MCF 10A (cell line): ENCODE results near the gene CORO2B. TPM values are rescaled to one million over a fixed set of nuclear protein-coding genes. Genes with fewer than 3 reads are reported as not detected.

Experiments used
- BruUV-seq: library from RNA; stranded (reverse); fragments of 400-500 nt; replicated peaks from 2 replicates; lab custom pipeline; 2021; lab: Mats Ljungman, UMichigan
- CTCF ChIA-PET: fragments of 300-600 bp; sonication (Branson Sonifier 250); formaldehyde crosslinking; extraction: SDS; loops from one replicate; lab custom pipeline; 2021; ENCODE audit warnings: antibody characterized with exemption, inconsistent platforms; lab: Yijun Ruan, JAX
- POLR2A ChIA-PET: fragments of 300-600, 350-650 bp; sonication (Branson Sonifier 250); formaldehyde crosslinking; extraction: SDS; loops from one replicate; lab custom pipeline; 2020; ENCODE audit warnings: antibody characterized with exemption, inconsistent platforms; lab: Yijun Ruan, JAX
- DNase-seq: peaks from one replicate; pipeline ENCODE4 v3.0.0-alpha.2; 2018; ENCODE audit not compliant: unreplicated experiment
- H3K27ac Mint-ChIP-seq: one replicate; pipeline ENCODE4 v1.8.0; 2022; ENCODE audit warnings: mild to moderate bottlenecking, low read depth, mixed read lengths; ENCODE audit not compliant: unreplicated experiment
- H3K27me3 Mint-ChIP-seq: one replicate; pipeline ENCODE4 v1.8.0; 2022; ENCODE audit warnings: mixed read lengths; ENCODE audit not compliant: insufficient read depth, unreplicated experiment
- H3K36me3 Mint-ChIP-seq: one replicate; pipeline ENCODE4 v1.8.0; 2022; ENCODE audit warnings: mild to moderate bottlenecking, moderate library complexity, mixed read lengths; ENCODE audit not compliant: insufficient read depth, unreplicated experiment
- H3K4me1 Mint-ChIP-seq: one replicate; pipeline ENCODE4 v1.8.0; 2022; ENCODE audit warnings: mixed read lengths; ENCODE audit not compliant: insufficient read depth, unreplicated experiment
- H3K4me3 Mint-ChIP-seq: one replicate; pipeline ENCODE4 v1.8.0; 2022; ENCODE audit warnings: mild to moderate bottlenecking, moderate library complexity, mixed read lengths; ENCODE audit not compliant: unreplicated experiment
- H3K9me3 Mint-ChIP-seq: one replicate; pipeline ENCODE4 v1.8.0; 2022; ENCODE audit warnings: mixed read lengths; ENCODE audit not compliant: unreplicated experiment
- intact Hi-C: fragments of 100-400 bp; cut with micrococcal nuclease; formaldehyde crosslinking; loops from 2 replicates; pipeline ENCODE4 v1.14.1; 2022
- total RNA-seq: library from RNA; stranded (reverse); gene quantifications from 2 replicates; pipeline ENCODE4 v1.2.3, GENCODE V29; 2022
- TF ChIP-seq, protein P1 (sequence below): fragments of 200-600 bp; IDR thresholded peaks from one replicate; pipeline ENCODE4 v1.8.0; 2022; ENCODE audit warnings: antibody characterized with exemption, mild to moderate bottlenecking; ENCODE audit not compliant: unreplicated experiment

The CORO2B gene
- total RNA-seq, 1 experiment from 2014 or later, result 0.79 TPM

DNA sequence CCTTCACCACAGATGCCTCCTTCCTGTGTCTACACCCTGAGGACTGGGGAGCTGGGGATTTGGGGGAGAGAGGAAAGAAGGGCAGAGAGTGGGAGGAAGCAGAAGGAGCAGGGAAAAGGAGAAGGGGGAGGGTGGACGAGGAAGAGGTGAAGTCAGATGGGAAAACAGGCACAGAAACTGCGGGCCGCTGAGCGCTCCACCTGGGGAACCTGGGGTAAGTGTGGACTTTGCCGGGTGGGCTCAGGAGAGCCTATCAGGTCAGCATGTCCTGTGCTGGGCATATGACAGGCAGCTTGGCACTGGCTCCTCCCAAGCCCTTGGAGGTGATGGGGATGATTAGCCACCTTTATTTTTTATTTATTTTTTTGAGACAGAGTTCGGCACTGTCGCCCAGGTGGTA, 62.6 kb downstream of the CORO2B start:
- Mint-ChIP-seq H3K36me3 (no peaks in the 10 kb centered on the region), H3K27me3 (no peaks in the 10 kb centered on the region), H3K9me3 (no peaks in the 10 kb centered on the region), H3K27ac (peak overlapping the region; percentile 86), H3K4me3 (peak overlapping the region; percentile 60), H3K4me1 (peaks cover 21% of the 10 kb centered on the region)
- TF ChIP-seq, protein P1, sequence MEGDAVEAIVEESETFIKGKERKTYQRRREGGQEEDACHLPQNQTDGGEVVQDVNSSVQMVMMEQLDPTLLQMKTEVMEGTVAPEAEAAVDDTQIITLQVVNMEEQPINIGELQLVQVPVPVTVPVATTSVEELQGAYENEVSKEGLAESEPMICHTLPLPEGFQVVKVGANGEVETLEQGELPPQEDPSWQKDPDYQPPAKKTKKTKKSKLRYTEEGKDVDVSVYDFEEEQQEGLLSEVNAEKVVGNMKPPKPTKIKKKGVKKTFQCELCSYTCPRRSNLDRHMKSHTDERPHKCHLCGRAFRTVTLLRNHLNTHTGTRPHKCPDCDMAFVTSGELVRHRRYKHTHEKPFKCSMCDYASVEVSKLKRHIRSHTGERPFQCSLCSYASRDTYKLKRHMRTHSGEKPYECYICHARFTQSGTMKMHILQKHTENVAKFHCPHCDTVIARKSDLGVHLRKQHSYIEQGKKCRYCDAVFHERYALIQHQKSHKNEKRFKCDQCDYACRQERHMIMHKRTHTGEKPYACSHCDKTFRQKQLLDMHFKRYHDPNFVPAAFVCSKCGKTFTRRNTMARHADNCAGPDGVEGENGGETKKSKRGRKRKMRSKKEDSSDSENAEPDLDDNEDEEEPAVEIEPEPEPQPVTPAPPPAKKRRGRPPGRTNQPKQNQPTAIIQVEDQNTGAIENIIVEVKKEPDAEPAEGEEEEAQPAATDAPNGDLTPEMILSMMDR, result no peak
- no peak for DNase-seq
- POLR2A ChIA-PET, result interaction anchor here (0.5 to 0.7 kb wide), 2 partner anchors 10 to 115 kb away, joined by 3 read pairs; no protein-coding TSS in a partner anchor
- no TSS peak for BruUV-seq
- CTCF ChIA-PET, result interaction anchor here (0.5 to 1.5 kb wide), 4 partner anchors 32 to 811 kb away, joined by 3 to 5 read pairs (median 4); partner anchors contain the start of gene RPLP1
- intact Hi-C loops, result no loop called here

DNA sequence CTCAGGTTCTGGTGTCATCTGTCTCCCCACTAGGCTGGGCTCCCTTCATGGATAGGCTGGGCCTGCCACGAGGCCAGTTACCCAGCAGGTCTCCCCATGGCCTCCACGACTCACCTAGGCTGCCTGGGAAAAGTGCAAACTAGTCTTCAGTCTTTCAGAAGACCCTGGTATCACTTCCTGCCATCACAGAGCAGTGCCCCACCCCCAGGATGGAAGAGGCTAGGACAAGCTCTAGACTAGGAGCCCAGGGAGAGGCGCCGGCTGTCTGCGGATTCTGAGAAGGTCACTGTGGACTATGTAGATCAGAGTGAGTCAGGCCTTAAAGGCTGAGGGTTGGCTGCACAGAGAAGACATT, 63.7 kb downstream of the CORO2B start:
- BruUV-seq, result no TSS peak
- CTCF ChIA-PET, result no interaction called here
- Mint-ChIP-seq H3K27ac (no peak overlapping the region), H3K4me3 (no peak overlapping the region), H3K27me3 (no peaks in the 10 kb centered on the region), H3K4me1 (peaks cover 21% of the 10 kb centered on the region), H3K36me3 (no peaks in the 10 kb centered on the region), H3K9me3 (no peaks in the 10 kb centered on the region)
- intact Hi-C loops, result no loop called here
- TF ChIP-seq, protein P1, result no peak
- POLR2A ChIA-PET, result interaction anchor here (0.6 kb wide), 1 partner anchor 820 kb away, joined by 3 read pairs; no protein-coding TSS in a partner anchor
- DNase-seq, result no peak

DNA sequence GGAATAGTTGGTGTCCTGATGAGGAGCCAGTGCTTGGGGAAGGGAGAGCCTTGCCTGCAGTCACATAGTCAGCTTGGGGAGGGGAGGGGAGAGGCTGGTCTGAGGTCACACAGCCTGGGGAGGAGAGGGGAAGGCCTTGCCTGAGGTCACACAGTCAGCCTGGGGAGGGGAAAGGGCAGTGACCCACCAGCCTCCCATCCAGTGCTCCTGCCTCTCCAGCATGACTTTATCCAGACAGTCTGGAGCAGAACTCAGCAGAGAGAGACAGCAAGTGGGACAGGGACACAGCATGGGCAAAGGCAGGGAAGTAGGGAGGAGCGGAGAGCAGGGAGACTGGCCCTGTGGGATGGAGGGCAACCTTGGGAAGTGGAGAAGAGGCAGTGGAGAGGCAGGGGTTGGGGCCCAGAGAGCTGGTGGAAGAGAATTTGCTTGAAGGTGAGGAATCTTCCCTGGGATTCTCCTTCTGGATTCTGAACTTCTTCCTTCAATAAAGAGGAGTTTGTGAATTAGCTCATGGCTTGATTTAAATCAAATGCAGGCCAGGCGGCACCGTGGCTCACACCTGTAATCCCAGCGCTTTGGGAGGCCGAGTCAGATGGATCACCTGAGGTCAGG, 64.5 kb downstream of the CORO2B start:
- intact Hi-C loops, result no loop called here
- H3K4me3 Mint-ChIP-seq, result no peak overlapping the region
- no peaks in the 10 kb centered on the region for H3K36me3 Mint-ChIP-seq
- no peak for DNase-seq
- H3K27me3 Mint-ChIP-seq, result no peaks in the 10 kb centered on the region
- no peak overlapping the region for H3K27ac Mint-ChIP-seq
- no TSS peak for BruUV-seq
- peaks cover 21% of the 10 kb centered on the region for H3K4me1 Mint-ChIP-seq
- no peaks in the 10 kb centered on the region for H3K9me3 Mint-ChIP-seq
- TF ChIP-seq, protein P1, result no peak
- ChIA-PET CTCF (interaction anchor here (0.5 kb wide), 1 partner anchor 64 kb away, joined by 3 read pairs; no protein-coding TSS in a partner anchor), POLR2A (interaction anchor here (0.6 kb wide), 1 partner anchor 819 kb away, joined by 3 read pairs; no protein-coding TSS in a partner anchor)

DNA sequence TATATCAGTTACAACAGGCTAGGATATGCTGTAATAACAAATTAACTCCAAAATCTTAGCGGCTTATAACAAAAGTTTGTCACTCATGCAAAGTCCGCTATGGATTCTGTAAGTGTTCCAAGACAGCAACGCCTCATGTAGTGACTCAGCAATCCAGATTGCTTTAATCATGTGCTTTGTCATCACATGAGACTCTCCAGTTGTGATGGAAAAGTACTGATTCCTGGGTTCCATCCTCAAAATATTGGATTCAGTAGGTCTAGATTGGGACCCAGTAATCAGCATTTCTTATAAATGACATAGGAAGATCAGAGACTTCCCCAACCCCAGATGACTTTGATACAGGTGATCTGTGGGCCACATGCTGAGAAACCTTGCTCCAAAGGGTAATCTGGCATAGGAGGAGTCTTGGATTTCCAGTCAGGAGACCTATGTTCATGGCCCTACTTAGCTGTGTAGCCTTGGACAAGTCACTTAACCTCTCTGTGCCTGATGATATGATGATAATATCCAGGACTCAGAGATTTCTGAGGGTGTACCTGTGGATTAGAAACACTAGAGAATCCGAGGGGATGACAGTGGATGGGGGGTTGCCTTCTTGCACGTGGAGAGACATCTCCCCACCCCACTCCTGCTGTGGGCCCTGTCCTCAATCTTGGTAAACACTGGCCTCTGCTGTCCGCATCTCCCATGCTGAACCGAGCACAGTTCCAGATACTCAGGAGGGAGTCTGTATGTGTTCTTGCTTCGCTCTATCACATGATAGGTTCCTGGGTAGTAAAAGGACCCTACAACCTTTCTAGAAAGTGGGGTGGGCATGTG, 65.5 kb downstream of the CORO2B start:
- Mint-ChIP-seq H3K36me3 (no peaks in the 10 kb centered on the region), H3K27ac (no peak overlapping the region), H3K27me3 (no peaks in the 10 kb centered on the region), H3K9me3 (no peaks in the 10 kb centered on the region), H3K4me3 (no peak overlapping the region), H3K4me1 (peaks cover 16% of the 10 kb centered on the region)
- CTCF ChIA-PET, result interaction anchor here (0.5 to 1.0 kb wide), 3 partner anchors 30 to 339 kb away, joined by 3 to 5 read pairs (median 4); no protein-coding TSS in a partner anchor
- intact Hi-C loops, result no loop called here
- no TSS peak for BruUV-seq
- POLR2A ChIA-PET, result no interaction called here
- peak; percentile 51 for DNase-seq
- TF ChIP-seq, protein P1, result no peak
